Measurements from ENCODE around the gene STARD9. TPM values are rescaled to one million over a fixed set of nuclear protein-coding genes. Genes with fewer than 3 reads are reported as not detected.

The STARD9 gene
- total RNA-seq, 2 donors from 2014 or later, result 0.97 to 2.9 TPM

GRCh38 chr15:42667855-42668254 is 92.4 kb downstream of the STARD9 start:
- no peak overlapping the region for H3K27ac Mint-ChIP-seq
- 89 to 94% methylated on average over 1 of the region's 1 CpG for WGBS, 2 experiments (ENCODE audit: insufficient coverage in 1 of 2, insufficient read length in 1 of 2)

GRCh38 chr15:42670451-42670850 is 95.0 kb downstream of the STARD9 start:
- H3K4me3 Mint-ChIP-seq, result no peak overlapping the region
- H3K27me3 Mint-ChIP-seq (ENCODE audit: insufficient read depth), result no peaks in the 10 kb centered on the region
- Histone ChIP-seq H3K4me1 (ENCODE audit: control insufficient read depth, insufficient read depth, low read length) (no peaks in the 10 kb centered on the region), H3K9ac (ENCODE audit: extremely low read depth, low read length, poor library complexity, severe bottlenecking) (no peak overlapping the region), H3K36me3 (ENCODE audit: control insufficient read depth, insufficient read depth, low read length) (no peaks in the 10 kb centered on the region), H3K27me3 (ENCODE audit: control insufficient read depth, insufficient read depth, low read length, poor library complexity, severe bottlenecking) (no peaks in the 10 kb centered on the region), H3K4me3 (ENCODE audit: low read length) (no peak overlapping the region), H3K9me3 (ENCODE audit: control insufficient read depth, low read length) (peaks cover 17% of the 10 kb centered on the region), H3K27ac (ENCODE audit: low read depth, low read length) (no peak overlapping the region)
- no peak for DNase-seq
- peaks cover 15% of the 10 kb centered on the region for H3K36me3 Mint-ChIP-seq (ENCODE audit: low read depth)
- 73 to 91% methylated on average over 2 to 3 of the region's 3 CpGs for WGBS, 2 experiments (ENCODE audit: insufficient coverage in 1 of 2, insufficient read length in 1 of 2)
- peaks cover 16% of the 10 kb centered on the region for H3K4me1 Mint-ChIP-seq
- H3K27ac Mint-ChIP-seq, result no peak overlapping the region
- no peak for TF ChIP-seq CTCF (conservative IDR thresholded peaks at IDR 0.05)
- peaks cover 17% of the 10 kb centered on the region for H3K9me3 Mint-ChIP-seq

More at GRCh38 chr15:42667855-42668254, 92.4 kb downstream of the STARD9 start:
- Mint-ChIP-seq H3K9me3 (peaks cover 17% of the 10 kb centered on the region), H3K27me3 (ENCODE audit: insufficient read depth) (no peaks in the 10 kb centered on the region), H3K4me3 (no peak overlapping the region), H3K4me1 (peaks cover 23% of the 10 kb centered on the region), H3K36me3 (ENCODE audit: low read depth) (peaks cover 15% of the 10 kb centered on the region)
- no peak for DNase-seq
- Histone ChIP-seq H3K9me3 (ENCODE audit: control insufficient read depth, low read length) (peaks cover 17% of the 10 kb centered on the region), H3K4me3 (ENCODE audit: low read length) (no peak overlapping the region), H3K27ac (ENCODE audit: low read depth, low read length) (no peak overlapping the region), H3K4me1 (ENCODE audit: control insufficient read depth, insufficient read depth, low read length) (no peaks in the 10 kb centered on the region), H3K9ac (ENCODE audit: extremely low read depth, low read length, poor library complexity, severe bottlenecking) (no peak overlapping the region), H3K27me3 (ENCODE audit: control insufficient read depth, insufficient read depth, low read length, poor library complexity, severe bottlenecking) (no peaks in the 10 kb centered on the region), H3K36me3 (ENCODE audit: control insufficient read depth, insufficient read depth, low read length) (no peaks in the 10 kb centered on the region)
- no peak for TF ChIP-seq CTCF (conservative IDR thresholded peaks at IDR 0.05)

GRCh38 chr15:42672444-42672843 is 97.0 kb downstream of the STARD9 start:
- Histone ChIP-seq H3K36me3 (ENCODE audit: control insufficient read depth, insufficient read depth, low read length) (no peaks in the 10 kb centered on the region), H3K9me3 (ENCODE audit: control insufficient read depth, low read length) (peaks cover 2% of the 10 kb centered on the region), H3K27ac (ENCODE audit: low read depth, low read length) (no peak overlapping the region), H3K4me1 (ENCODE audit: control insufficient read depth, insufficient read depth, low read length) (no peaks in the 10 kb centered on the region), H3K9ac (ENCODE audit: extremely low read depth, low read length, poor library complexity, severe bottlenecking) (no peak overlapping the region), H3K4me3 (ENCODE audit: low read length) (no peak overlapping the region), H3K27me3 (ENCODE audit: control insufficient read depth, insufficient read depth, low read length, poor library complexity, severe bottlenecking) (no peaks in the 10 kb centered on the region)
- H3K27me3 Mint-ChIP-seq (ENCODE audit: insufficient read depth), result no peaks in the 10 kb centered on the region
- peaks cover 6% of the 10 kb centered on the region for H3K9me3 Mint-ChIP-seq
- H3K4me3 Mint-ChIP-seq, result no peak overlapping the region
- TF ChIP-seq CTCF (conservative IDR thresholded peaks at IDR 0.05), result no peak
- no peak overlapping the region for H3K27ac Mint-ChIP-seq
- 95 to 96% methylated on average over 5 of the region's 5 CpGs for WGBS, 2 experiments (ENCODE audit: insufficient coverage in 1 of 2, insufficient read length in 1 of 2)
- H3K36me3 Mint-ChIP-seq (ENCODE audit: low read depth), result peaks cover 8% of the 10 kb centered on the region
- peaks cover 9% of the 10 kb centered on the region for H3K4me1 Mint-ChIP-seq
- no peak for DNase-seq
